GM12878 (cell line): ENCODE measurements around the gene FOXJ3.

Experiments
- DPF2 ChIP-seq: fragments of 450-650 bp; IDR thresholded peaks from 2 replicates; pipeline ENCODE4 v1.6.1; 2017; ENCODE audit warnings: mild to moderate bottlenecking
- EP300 ChIP-seq, 2 experiments: fragments of 150-350 bp in 1 of 2; IDR thresholded peaks; 2 replicates each; pipeline ENCODE4 v1.6.1; 2011 to 2012; ENCODE audit warnings: low read depth in 2 of 2, low read length in 2 of 2, borderline replicate concordance in 1 of 2, improper control_type of control experiment in 1 of 2, inconsistent platforms in 1 of 2; ENCODE audit not compliant: control insufficient read depth in 1 of 2
- EZH2 ChIP-seq: IDR thresholded peaks from 2 replicates; pipeline ENCODE4 v1.6.1; 2012; ENCODE audit warnings: low read depth, mild to moderate bottlenecking, control low read depth, inconsistent platforms, low read length, borderline replicate concordance; ENCODE audit not compliant: control insufficient read depth
- FOXM1 ChIP-seq: IDR thresholded peaks from 2 replicates; pipeline ENCODE4 v1.6.1; 2012; ENCODE audit warnings: low read depth, mild to moderate bottlenecking, inconsistent platforms, low read length, moderate library complexity
- POLR2A ChIP-seq: IDR thresholded peaks from 2 replicates; pipeline ENCODE4 v1.6.1; 2011; ENCODE audit warnings: low read depth, mild to moderate bottlenecking, low read length
- POLR2AphosphoS5 ChIP-seq: IDR thresholded peaks from 2 replicates; pipeline ENCODE4 v1.6.1; 2011; ENCODE audit warnings: mild to moderate bottlenecking, low read length, inconsistent platforms
- RAD21 ChIP-seq: IDR thresholded peaks from 2 replicates; pipeline ENCODE4 v1.6.1; 2011; ENCODE audit warnings: mild to moderate bottlenecking, low read depth, low read length, moderate library complexity; ENCODE audit not compliant: insufficient read depth
- ZNF384 ChIP-seq: IDR thresholded peaks from 2 replicates; pipeline ENCODE4 v1.6.1; 2012; ENCODE audit warnings: low read depth, mild to moderate bottlenecking, low read length, improper control_type of control experiment, borderline replicate concordance
- TF ChIP-seq, protein P1 (sequence below): IDR thresholded peaks from 2 replicates; pipeline ENCODE4 v1.6.1; 2012; ENCODE audit warnings: mild to moderate bottlenecking, low read depth, low read length
- TF ChIP-seq, protein P2 (sequence below), 3 experiments: IDR thresholded peaks in 2 of 3; conservative IDR thresholded peaks in 1 of 3; 2 replicates each; pipeline ENCODE4 v1.5.1; 2011; ENCODE audit warnings: low read depth in 3 of 3, low read length in 3 of 3, mild to moderate bottlenecking in 3 of 3, control low read depth in 2 of 3, moderate library complexity in 2 of 3, inconsistent platforms in 1 of 3, mixed read lengths in 1 of 3; ENCODE audit not compliant: control insufficient read depth in 2 of 3, insufficient read depth in 1 of 3; ENCODE audit errors: extremely low read depth in 1 of 3

DNA sequence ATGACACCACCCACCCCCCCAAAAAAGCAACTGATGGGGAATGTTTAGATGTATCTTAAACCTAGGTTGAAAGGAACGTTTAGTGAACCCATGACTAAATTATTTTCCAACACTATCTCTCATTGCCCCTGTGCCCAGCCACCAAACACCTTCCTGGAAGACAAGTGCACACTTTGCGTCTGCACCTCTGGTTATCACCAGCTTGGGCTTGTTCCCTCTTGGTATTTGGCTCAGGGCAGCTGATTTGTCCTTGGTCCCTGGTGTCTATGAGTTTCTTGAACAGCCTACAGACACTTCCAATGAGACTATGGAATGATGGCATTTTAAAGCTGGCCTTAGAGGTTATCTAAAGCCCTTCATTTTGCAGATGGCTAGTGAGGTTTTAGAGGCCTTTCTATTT is 30.1 kb upstream of the FOXJ3 start:
- no peak for TF ChIP-seq EZH2
- no peak for TF ChIP-seq RAD21
- no peak for TF ChIP-seq POLR2A
- no peak for TF ChIP-seq EP300 (IDR thresholded peaks at IDR 0.05; ENCODE audit: borderline replicate concordance in 1 of 2, control insufficient read depth in 1 of 2, low read depth in 2 of 2, low read length in 2 of 2)
- TF ChIP-seq, protein P1, sequence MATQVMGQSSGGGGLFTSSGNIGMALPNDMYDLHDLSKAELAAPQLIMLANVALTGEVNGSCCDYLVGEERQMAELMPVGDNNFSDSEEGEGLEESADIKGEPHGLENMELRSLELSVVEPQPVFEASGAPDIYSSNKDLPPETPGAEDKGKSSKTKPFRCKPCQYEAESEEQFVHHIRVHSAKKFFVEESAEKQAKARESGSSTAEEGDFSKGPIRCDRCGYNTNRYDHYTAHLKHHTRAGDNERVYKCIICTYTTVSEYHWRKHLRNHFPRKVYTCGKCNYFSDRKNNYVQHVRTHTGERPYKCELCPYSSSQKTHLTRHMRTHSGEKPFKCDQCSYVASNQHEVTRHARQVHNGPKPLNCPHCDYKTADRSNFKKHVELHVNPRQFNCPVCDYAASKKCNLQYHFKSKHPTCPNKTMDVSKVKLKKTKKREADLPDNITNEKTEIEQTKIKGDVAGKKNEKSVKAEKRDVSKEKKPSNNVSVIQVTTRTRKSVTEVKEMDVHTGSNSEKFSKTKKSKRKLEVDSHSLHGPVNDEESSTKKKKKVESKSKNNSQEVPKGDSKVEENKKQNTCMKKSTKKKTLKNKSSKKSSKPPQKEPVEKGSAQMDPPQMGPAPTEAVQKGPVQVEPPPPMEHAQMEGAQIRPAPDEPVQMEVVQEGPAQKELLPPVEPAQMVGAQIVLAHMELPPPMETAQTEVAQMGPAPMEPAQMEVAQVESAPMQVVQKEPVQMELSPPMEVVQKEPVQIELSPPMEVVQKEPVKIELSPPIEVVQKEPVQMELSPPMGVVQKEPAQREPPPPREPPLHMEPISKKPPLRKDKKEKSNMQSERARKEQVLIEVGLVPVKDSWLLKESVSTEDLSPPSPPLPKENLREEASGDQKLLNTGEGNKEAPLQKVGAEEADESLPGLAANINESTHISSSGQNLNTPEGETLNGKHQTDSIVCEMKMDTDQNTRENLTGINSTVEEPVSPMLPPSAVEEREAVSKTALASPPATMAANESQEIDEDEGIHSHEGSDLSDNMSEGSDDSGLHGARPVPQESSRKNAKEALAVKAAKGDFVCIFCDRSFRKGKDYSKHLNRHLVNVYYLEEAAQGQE = no peak
- TF ChIP-seq, protein P2, sequence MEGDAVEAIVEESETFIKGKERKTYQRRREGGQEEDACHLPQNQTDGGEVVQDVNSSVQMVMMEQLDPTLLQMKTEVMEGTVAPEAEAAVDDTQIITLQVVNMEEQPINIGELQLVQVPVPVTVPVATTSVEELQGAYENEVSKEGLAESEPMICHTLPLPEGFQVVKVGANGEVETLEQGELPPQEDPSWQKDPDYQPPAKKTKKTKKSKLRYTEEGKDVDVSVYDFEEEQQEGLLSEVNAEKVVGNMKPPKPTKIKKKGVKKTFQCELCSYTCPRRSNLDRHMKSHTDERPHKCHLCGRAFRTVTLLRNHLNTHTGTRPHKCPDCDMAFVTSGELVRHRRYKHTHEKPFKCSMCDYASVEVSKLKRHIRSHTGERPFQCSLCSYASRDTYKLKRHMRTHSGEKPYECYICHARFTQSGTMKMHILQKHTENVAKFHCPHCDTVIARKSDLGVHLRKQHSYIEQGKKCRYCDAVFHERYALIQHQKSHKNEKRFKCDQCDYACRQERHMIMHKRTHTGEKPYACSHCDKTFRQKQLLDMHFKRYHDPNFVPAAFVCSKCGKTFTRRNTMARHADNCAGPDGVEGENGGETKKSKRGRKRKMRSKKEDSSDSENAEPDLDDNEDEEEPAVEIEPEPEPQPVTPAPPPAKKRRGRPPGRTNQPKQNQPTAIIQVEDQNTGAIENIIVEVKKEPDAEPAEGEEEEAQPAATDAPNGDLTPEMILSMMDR (IDR thresholded peaks at IDR 0.05 in 2 of 3, conservative IDR thresholded peaks at IDR 0.05 in 1 of 3; ENCODE audit: control insufficient read depth in 2 of 3, extremely low read depth in 1 of 3, insufficient read depth in 1 of 3, low read depth in 3 of 3, low read length in 3 of 3) = no peak
- no peak for TF ChIP-seq POLR2AphosphoS5
- no peak for TF ChIP-seq FOXM1
- TF ChIP-seq ZNF384 = no peak
- no peak for TF ChIP-seq DPF2
